ENCODE data around the gene SIX5.
"Not testable (repeated sequence)": the region's sequence is repeated elsewhere in the genome, so short reads cannot be mapped to it uniquely, and the experiment has no call there.

- TF ChIP-seq CTCF (IDR thresholded peaks at IDR 0.05; ENCODE audit: borderline replicate concordance, extremely low read depth, low read length, poor library complexity, severe bottlenecking); EZH2 (IDR thresholded peaks at IDR 0.05; ENCODE audit: borderline replicate concordance, low read depth, low read length, severe bottlenecking): not testable (repeated sequence)
Observed at GRCh38 chr19:45799541-45799940, 30.5 kb upstream of the SIX5 start.
